OCI-LY7 (cell line): ENCODE results near the gene CORO2A. TPM values are rescaled to one million over a fixed set of nuclear protein-coding genes. Genes with fewer than 3 reads are reported as not detected.

Experiments used
- BruUV-seq: library from RNA; stranded (reverse); fragments of 400-500 nt; replicated peaks from 2 replicates; lab custom pipeline; 2021; lab: Mats Ljungman, UMichigan
- CTCF ChIA-PET: fragments of 300-600 bp; sonication (Branson Sonifier 250); formaldehyde crosslinking; loops from one replicate; lab custom pipeline; 2022; ENCODE audit warnings: antibody characterized with exemption; ENCODE audit not compliant: unreplicated experiment; lab: Charles Lee
- POLR2A ChIA-PET: fragments of 300-600 bp; sonication (Branson Sonifier 250); formaldehyde crosslinking; loops from one replicate; lab custom pipeline; 2022; ENCODE audit warnings: antibody characterized with exemption; lab: Charles Lee
- DNase-seq: peaks from one replicate; pipeline ENCODE4 v3.0.0-alpha.2; 2015; ENCODE audit warnings: low spot score
- H2AFZ ChIP-seq: fragments of 200-600 bp; sonication (generic), shearing (Covaris generic); 2 replicates; pipeline ENCODE4 v1.6.1; 2014; ENCODE audit warnings: mild to moderate bottlenecking, antibody characterized with exemption, low read length, moderate library complexity
- H3K27ac ChIP-seq: fragments of 200-600 bp; sonication (generic); 2 replicates; pipeline ENCODE4 v1.5.1; 2014; ENCODE audit warnings: mixed run types, low read depth, mild to moderate bottlenecking, moderate library complexity, low read length, inconsistent platforms; ENCODE audit not compliant: poor library complexity, severe bottlenecking
- H3K36me3 ChIP-seq: fragments of 200-600 bp; sonication (generic); 2 replicates; pipeline ENCODE4 v1.6.1; 2014; ENCODE audit warnings: mild to moderate bottlenecking, antibody characterized with exemption, low read length, moderate library complexity, mixed read lengths; ENCODE audit not compliant: insufficient read depth
- H3K4me1 ChIP-seq: fragments of 200-600 bp; sonication (generic); 2 replicates; pipeline ENCODE4 v1.5.1; 2014; ENCODE audit warnings: mild to moderate bottlenecking, low read length; ENCODE audit not compliant: insufficient read depth, poor library complexity, severe bottlenecking
- H3K4me2 ChIP-seq: fragments of 200-600 bp; sonication (generic); 2 replicates; pipeline ENCODE4 v1.6.1; 2014; ENCODE audit warnings: mild to moderate bottlenecking, low read length
- H3K4me3 ChIP-seq: fragments of 200-600 bp; sonication (generic); 2 replicates; pipeline ENCODE4 v1.5.1; 2014; ENCODE audit warnings: mild to moderate bottlenecking, low read depth, low read length; ENCODE audit not compliant: poor library complexity, severe bottlenecking
- H3K79me2 ChIP-seq: fragments of 200-600 bp; sonication (generic); 2 replicates; pipeline ENCODE4 v1.6.1; 2016; ENCODE audit warnings: low read depth, mild to moderate bottlenecking, low read length, moderate library complexity, mixed read lengths; ENCODE audit not compliant: insufficient read depth
- H3K9me2 ChIP-seq: fragments of 200-600 bp; sonication (generic); 2 replicates; pipeline ENCODE4 v1.6.1; 2016; ENCODE audit warnings: mild to moderate bottlenecking, low read length, mixed read lengths; ENCODE audit not compliant: insufficient read depth
- H3K9me3 ChIP-seq: fragments of 200-600 bp; sonication (generic); 2 replicates; pipeline ENCODE4 v1.6.1; 2014; ENCODE audit warnings: mild to moderate bottlenecking, mixed run types, low read length, mixed read lengths
- H4K20me1 ChIP-seq: fragments of 200-600 bp; sonication (generic); 2 replicates; pipeline ENCODE4 v1.6.1; 2014; ENCODE audit warnings: mild to moderate bottlenecking, antibody characterized with exemption, low read length, moderate library complexity, mixed read lengths; ENCODE audit not compliant: insufficient read depth
- CTCF ChIP-seq: fragments of 200-600 bp; sonication (generic); conservative IDR thresholded peaks from 2 replicates; pipeline ENCODE4 v1.5.1; 2014; ENCODE audit warnings: mild to moderate bottlenecking, antibody characterized with exemption, low read length, moderate library complexity, mixed read lengths
- EZH2phosphoT487 ChIP-seq: fragments of 200-600 bp; sonication (generic); IDR thresholded peaks from 2 replicates; pipeline ENCODE4 v1.6.1; 2018; ENCODE audit warnings: low read depth, borderline replicate concordance, mild to moderate bottlenecking, mixed run types, antibody characterized with exemption, low read length, moderate library complexity, mixed read lengths
- intact Hi-C: fragments of 100-400 bp; cut with micrococcal nuclease; formaldehyde crosslinking; loops from one replicate; pipeline ENCODE4 v1.10.0; 2022; ENCODE audit not compliant: unreplicated experiment
- microRNA-seq: library from miRNA; unstranded; fragments of <30 nt; microRNA quantifications from one replicate; pipeline ENCODE4 v1.2.0, GENCODE V29; 2022; ENCODE audit warnings: borderline replicate concordance
- small RNA-seq: library from RNA; depleted of rRNA; stranded (forward); fragments of <200 nt; gene quantifications from one replicate; pipeline ENCODE3, GENCODE V24; 2014
- total RNA-seq, 2 experiments: library from RNA; depleted of rRNA in 1 of 2; stranded (reverse); fragments of >200 nt in 1 of 2; shearing (Covaris generic) in 1 of 2; gene quantifications; 2 replicates each; pipeline ENCODE4 v1.2.3, GENCODE V29; 2014 to 2022

CORO2A gene
- total RNA-seq, 2 experiments from 2014 or later: 1.8 to 3.9 TPM

- Histone ChIP-seq H3K4me3 (no peak overlapping the region), H3K9me3 (no peaks in the 10 kb centered on the region), H3K9me2 (no peaks in the 10 kb centered on the region), H4K20me1 (no peaks in the 10 kb centered on the region), H3K27ac (peak overlapping the region; percentile 14), H3K36me3 (peaks cover 19% of the 10 kb centered on the region), H3K4me2 (peak overlapping the region; percentile 49), H3K79me2 (no peaks in the 10 kb centered on the region), H2AFZ (peak overlapping the region; percentile 24; the same call in 1 of the 2 replicates), H3K4me1 (peaks cover 17% of the 10 kb centered on the region)
- POLR2A ChIA-PET: interaction anchor here (0.6 to 1.4 kb wide), 3 partner anchors 25 to 310 kb away, joined by 3 to 5 read pairs (median 4); no protein-coding TSS in a partner anchor
- CTCF ChIA-PET: interaction anchor here (0.7 kb wide), 1 partner anchor 16 kb away, joined by 4 read pairs; no protein-coding TSS in a partner anchor
- intact Hi-C loops: loop anchor here (1.0 to 5.0 kb wide), 6 partner anchors 24 to 189 kb away; partner anchors contain the start of genes CORO2A and TBC1D2
- DNase-seq: peak; percentile 63
- TF ChIP-seq CTCF: peak; percentile 99
- no peak for TF ChIP-seq EZH2phosphoT487
- BruUV-seq: no TSS peak
These were observed 118.1 kb downstream of the CORO2A start for GRCh38 chr9:98074115-98074990.

DNA sequence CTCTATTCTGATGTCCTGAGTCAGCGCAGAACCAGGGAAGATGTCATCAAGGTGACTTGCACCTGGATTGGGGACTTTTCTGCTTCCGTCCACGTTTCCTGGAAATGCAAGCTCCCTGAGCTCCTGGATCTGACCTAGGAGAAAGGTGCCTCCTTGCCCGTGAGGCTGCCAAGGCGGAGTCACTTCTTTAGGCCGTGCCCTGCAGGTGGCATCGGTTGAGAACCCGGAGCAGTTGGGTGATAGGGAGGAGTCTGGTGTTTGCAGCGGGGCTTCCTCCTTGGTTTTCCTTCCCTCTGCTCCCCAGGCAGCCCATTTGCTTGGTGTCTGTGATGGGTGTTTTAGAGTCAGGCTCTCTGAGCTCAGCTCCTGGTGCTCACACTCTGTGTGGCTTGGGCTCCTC, 120.7 kb downstream of the CORO2A start:
- intact Hi-C loops: loop anchor here (5.0 kb wide), 1 partner anchor 61 kb away; no protein-coding TSS in a partner anchor
- DNase-seq: no peak
- ChIA-PET CTCF (interaction anchor here (0.6 to 0.9 kb wide), 2 partner anchors 19 to 184 kb away, joined by 4 read pairs; no protein-coding TSS in a partner anchor), POLR2A (interaction anchor here (0.6 to 1.2 kb wide), 2 partner anchors 27 to 105 kb away, joined by 3 to 6 read pairs; no protein-coding TSS in a partner anchor)
- Histone ChIP-seq H3K27ac (no peak overlapping the region), H3K79me2 (no peaks in the 10 kb centered on the region), H3K9me2 (no peaks in the 10 kb centered on the region), H4K20me1 (no peaks in the 10 kb centered on the region), H3K4me1 (peaks cover 17% of the 10 kb centered on the region), H2AFZ (no peak overlapping the region), H3K4me2 (no peak overlapping the region), H3K4me3 (no peak overlapping the region), H3K9me3 (no peaks in the 10 kb centered on the region), H3K36me3 (peaks cover 27% of the 10 kb centered on the region)
- no TSS peak for BruUV-seq
- no peak for TF ChIP-seq CTCF
- TF ChIP-seq EZH2phosphoT487: no peak

Small RNA genes within 50 kb of the gene (microRNA-seq; reads per million reads assigned to microRNA genes)
- not detected for gene MIR6854

Small RNA genes within 50 kb of the gene (small RNA-seq; reads per million reads assigned to genes)
- gene MIR6854 (not detected), gene RF00017 (not detected)

Other genes with a start within 250 kb of the CORO2A start
- gene ANP32B, start 209.3 kb downstream of the CORO2A start, total RNA-seq (2014; rRNA removed; shearing (Covaris generic)): 32.1 and 52.7 TPM in 2 replicates
- 389 and 454 TPM in 2 replicates for gene ANP32B, start 209.3 kb downstream of the CORO2A start, total RNA-seq (2022)
- gene NANS, start 135.9 kb downstream of the CORO2A start, total RNA-seq (2014; rRNA removed; shearing (Covaris generic)): 63.7 and 70.6 TPM in 2 replicates
- 50.4 and 56.9 TPM in 2 replicates for gene NANS, start 135.9 kb downstream of the CORO2A start, total RNA-seq (2022)
- gene TRIM14, start 73.4 kb downstream of the CORO2A start, total RNA-seq (2014; rRNA removed; shearing (Covaris generic)): 18.4 and 21.4 TPM in 2 replicates
- gene TRIM14, start 73.4 kb downstream of the CORO2A start, total RNA-seq (2022): 26.0 and 31.2 TPM in 2 replicates
- 2.5 and 5.5 TPM in 2 replicates for gene TBC1D2, start 63.0 kb upstream of the CORO2A start, total RNA-seq (2014; rRNA removed; shearing (Covaris generic))
- gene TBC1D2, start 63.0 kb upstream of the CORO2A start, total RNA-seq (2022): 3.1 and 3.2 TPM in 2 replicates